K562 (cell line): ENCODE data around the gene TMEM218. TPM values are rescaled to one million over a fixed set of nuclear protein-coding genes. Genes with fewer than 3 reads are reported as not detected.

Experiments
- ATAC-seq: fragments of 200-7000 bp; cut with Tn5 transposase; 3 replicates; pipeline ENCODE4 v1.9.1; 2020; ENCODE audit warnings: moderate library complexity
- BruUV-seq: library from RNA; stranded (reverse); fragments of 400-500 nt; replicated peaks from 2 replicates; lab custom pipeline; 2021; lab: Mats Ljungman, UMichigan
- CTCF ChIA-PET: fragments of 300-600 bp; formaldehyde crosslinking; extraction: SDS; loops from one replicate; lab custom pipeline; 2021; ENCODE audit warnings: low intra/inter-chr PET ratio; lab: Yijun Ruan, JAX
- POLR2A ChIA-PET: fragments of 300-600, 350-650 bp; sonication (Branson Sonifier 250); formaldehyde crosslinking; extraction: SDS; loops from one replicate; lab custom pipeline; 2021; ENCODE audit warnings: antibody characterized with exemption, inconsistent platforms; lab: Yijun Ruan, JAX
- DNase-seq, 4 experiments: peaks; one replicate each; pipeline versions ENCODE4 v3.0.0 to v3.0.0-alpha.2; 2011 to 2018; ENCODE audit warnings: low spot score in 3 of 4, mixed read lengths in 3 of 4; ENCODE audit errors: extremely low read depth in 1 of 4
- FAIRE-seq: peaks from 2 replicates; lab custom pipeline; 2011; peaks lifted over from hg19 to GRCh38; lab: Jason Lieb, UNC
- H2AFZ ChIP-seq: 2 replicates; pipeline ENCODE4 v1.6.0; 2011; ENCODE audit warnings: low read depth, low read length, control low read depth, inconsistent platforms
- H3K27ac ChIP-seq: fragments of 200-600 bp; 3 replicates; pipeline ENCODE4 v1.8.0; 2011; ENCODE audit warnings: low read depth, mild to moderate bottlenecking, control low read depth, inconsistent platforms, low read length, moderate library complexity, mixed read lengths; ENCODE audit errors: extremely low read depth
- H3K27me3 ChIP-seq, 2 experiments: fragments of 300-600 bp in 1 of 2; 2 replicates in 1 of 2; 3 replicates in 1 of 2; pipeline versions ENCODE4 v1.6.0 to v1.8.0; 2011; ENCODE audit warnings: inconsistent platforms in 2 of 2, low read length in 2 of 2, mild to moderate bottlenecking in 1 of 2, mixed read lengths in 1 of 2, moderate library complexity in 1 of 2; ENCODE audit not compliant: control insufficient read depth in 2 of 2, insufficient read depth in 2 of 2
- H3K36me3 ChIP-seq: fragments of 300-600 bp; 3 replicates; pipeline ENCODE4 v1.8.0; 2011; ENCODE audit warnings: mild to moderate bottlenecking, low read length, inconsistent platforms; ENCODE audit not compliant: control insufficient read depth, insufficient read depth
- H3K4me1 ChIP-seq, 2 experiments: fragments of 200-600 bp in 1 of 2; replicated peaks in 1 of 2; 2 replicates in 1 of 2; 3 replicates in 1 of 2; pipeline versions ENCODE4 v1.5.1 to v1.8.0; 2011; ENCODE audit warnings: inconsistent platforms in 2 of 2, low read length in 2 of 2, mild to moderate bottlenecking in 1 of 2, mixed read lengths in 1 of 2, moderate library complexity in 1 of 2; ENCODE audit not compliant: control insufficient read depth in 2 of 2, insufficient read depth in 2 of 2
- H3K4me2 ChIP-seq: 2 replicates; pipeline ENCODE4 v1.6.1; 2011; ENCODE audit warnings: low read length, control low read depth, inconsistent platforms, mixed read lengths; ENCODE audit not compliant: insufficient read depth
- H3K4me3 ChIP-seq: fragments of 200-600 bp; sonication (generic), shearing (Covaris generic); 2 replicates; pipeline ENCODE4 v1.5.1; 2016; ENCODE audit warnings: control low read depth, inconsistent platforms
- H3K79me2 ChIP-seq: fragments of 200-600 bp; 3 replicates; pipeline ENCODE4 v1.8.0; 2011; ENCODE audit warnings: low read length, inconsistent platforms; ENCODE audit not compliant: control insufficient read depth, insufficient read depth
- H3K9ac ChIP-seq, 2 experiments: 2 replicates each; pipeline versions ENCODE4 v1.6.0 to v1.6.1; 2011; ENCODE audit warnings: low read depth in 2 of 2, low read length in 2 of 2, control low read depth in 1 of 2, inconsistent platforms in 1 of 2, mild to moderate bottlenecking in 1 of 2, mixed read lengths in 1 of 2; ENCODE audit not compliant: insufficient read depth in 1 of 2
- H3K9me1 ChIP-seq: one replicate; pipeline ENCODE4 v1.6.0; 2011; ENCODE audit warnings: inconsistent platforms, mild to moderate bottlenecking, low read length, moderate library complexity; ENCODE audit not compliant: control insufficient read depth, insufficient read depth
- H3K9me3 ChIP-seq: replicated peaks from 2 replicates; pipeline ENCODE4 v1.5.1; 2011; ENCODE audit warnings: low read depth, low read length, inconsistent platforms; ENCODE audit not compliant: control insufficient read depth, insufficient read depth
- H4K20me1 ChIP-seq: replicated peaks from 2 replicates; pipeline ENCODE4 v1.6.1; 2011; ENCODE audit warnings: low read length, inconsistent platforms, mixed read lengths; ENCODE audit not compliant: control insufficient read depth, insufficient read depth
- KDM1A ChIP-seq, 2 experiments: fragments of 450-650 bp; IDR thresholded peaks; 2 replicates each; pipeline ENCODE4 v1.6.1; 2016; ENCODE audit warnings: mild to moderate bottlenecking in 2 of 2
- NFIC ChIP-seq: fragments of 450-650 bp; IDR thresholded peaks from 2 replicates; pipeline ENCODE4 v1.6.1; 2017; ENCODE audit warnings: mild to moderate bottlenecking, inconsistent platforms
- WGBS: fragments of 100-300 bp; shearing (Covaris generic); methylation state at CpG from one replicate; pipeline ENCODE4 v1.1.6; 2016; ENCODE audit warnings: low coverage, mixed read lengths; ENCODE audit not compliant: insufficient coverage; ENCODE audit errors: missing lambda C conversion rate; 5-methylcytosine and 5-hydroxymethylcytosine counted together
- in situ Hi-C: fragments of 300-500 bp; cut with MboI; formaldehyde crosslinking; loops from 4 replicates; pipeline ENCODE4 v1.15.0; 2018; ENCODE audit warnings: inconsistent platforms, mixed read lengths
- intact Hi-C: fragments of 100-400 bp; cut with micrococcal nuclease; formaldehyde crosslinking; loops from 2 replicates; pipeline ENCODE4 v1.14.2; 2022
- polyA plus RNA-seq, 8 experiments: library from polyadenylated mRNA; depleted of rRNA in 4 of 8; stranded (reverse) in 5 of 8; unstranded in 3 of 8; fragments of >200 nt; fragmentation: Nextera tagmentation in 2 of 8; fragmentation: Illumina TruSeq in 1 of 8; extraction: Ambion mirVana in 2 of 8; extraction: Trizol in 1 of 8; gene quantifications; 2 replicates each; pipeline versions ENCODE4 v1.2.1 to v1.2.3, GENCODE V29; 2011 to 2014; ENCODE audit warnings: inconsistent platforms in 1 of 8, missing spikeins in 1 of 8
- total RNA-seq, 7 experiments: library from RNA; depleted of rRNA in 6 of 7; stranded (reverse); fragments of >200 nt in 6 of 7; fragmentation: Illumina TruSeq in 2 of 7; extraction: Trizol in 2 of 7; gene quantifications; 2 replicates each; pipeline versions ENCODE4 v1.2.1 to v1.2.3, GENCODE V29; 2011 to 2021; ENCODE audit warnings: low replicate concordance in 1 of 7
- TF ChIP-seq, protein P1 (sequence below), 2 experiments: fragments of 450-650 bp; IDR thresholded peaks; 2 replicates each; pipeline ENCODE4 v1.6.1; 2016; ENCODE audit warnings: mild to moderate bottlenecking in 2 of 2, borderline replicate concordance in 1 of 2, low read depth in 1 of 2, moderate library complexity in 1 of 2

Gene TMEM218
- total and polyA plus RNA-seq, 9 of the 15 experiments (the other 6 are each of a cell fraction or from before 2014, with no cell fraction given) = 13.4 to 32.2 (median 25.4) TPM

- WGBS = 57% methylated on average over 5 of the region's 5 CpGs
- no peak for DNase-seq
- in situ Hi-C loops (no loop called here), intact Hi-C loops (no loop called here)
- Histone ChIP-seq H3K9me1 (no peaks in the 10 kb centered on the region), H3K9ac (peak overlapping the region in 1 of 2 experiments; percentile 4; a peak in 1 of 4 replicates), H3K36me3 (no peaks in the 10 kb centered on the region), H2AFZ (no peak overlapping the region), H3K4me2 (peak overlapping the region; percentile 32; the same call in 1 of the 2 replicates)
- CTCF ChIA-PET = interaction anchor here (0.6 kb wide), 1 partner anchor 34 kb away, joined by 3 read pairs; no protein-coding TSS in a partner anchor
- BruUV-seq = no TSS peak
- TF ChIP-seq KDM1A (IDR thresholded peaks at IDR 0.05) (0 out of 4 replicates have a peak, but pooled peaks of 1 of the 2 experiments have one; percentile 16), NFIC (peak; percentile 69)
- TF ChIP-seq, protein P1, sequence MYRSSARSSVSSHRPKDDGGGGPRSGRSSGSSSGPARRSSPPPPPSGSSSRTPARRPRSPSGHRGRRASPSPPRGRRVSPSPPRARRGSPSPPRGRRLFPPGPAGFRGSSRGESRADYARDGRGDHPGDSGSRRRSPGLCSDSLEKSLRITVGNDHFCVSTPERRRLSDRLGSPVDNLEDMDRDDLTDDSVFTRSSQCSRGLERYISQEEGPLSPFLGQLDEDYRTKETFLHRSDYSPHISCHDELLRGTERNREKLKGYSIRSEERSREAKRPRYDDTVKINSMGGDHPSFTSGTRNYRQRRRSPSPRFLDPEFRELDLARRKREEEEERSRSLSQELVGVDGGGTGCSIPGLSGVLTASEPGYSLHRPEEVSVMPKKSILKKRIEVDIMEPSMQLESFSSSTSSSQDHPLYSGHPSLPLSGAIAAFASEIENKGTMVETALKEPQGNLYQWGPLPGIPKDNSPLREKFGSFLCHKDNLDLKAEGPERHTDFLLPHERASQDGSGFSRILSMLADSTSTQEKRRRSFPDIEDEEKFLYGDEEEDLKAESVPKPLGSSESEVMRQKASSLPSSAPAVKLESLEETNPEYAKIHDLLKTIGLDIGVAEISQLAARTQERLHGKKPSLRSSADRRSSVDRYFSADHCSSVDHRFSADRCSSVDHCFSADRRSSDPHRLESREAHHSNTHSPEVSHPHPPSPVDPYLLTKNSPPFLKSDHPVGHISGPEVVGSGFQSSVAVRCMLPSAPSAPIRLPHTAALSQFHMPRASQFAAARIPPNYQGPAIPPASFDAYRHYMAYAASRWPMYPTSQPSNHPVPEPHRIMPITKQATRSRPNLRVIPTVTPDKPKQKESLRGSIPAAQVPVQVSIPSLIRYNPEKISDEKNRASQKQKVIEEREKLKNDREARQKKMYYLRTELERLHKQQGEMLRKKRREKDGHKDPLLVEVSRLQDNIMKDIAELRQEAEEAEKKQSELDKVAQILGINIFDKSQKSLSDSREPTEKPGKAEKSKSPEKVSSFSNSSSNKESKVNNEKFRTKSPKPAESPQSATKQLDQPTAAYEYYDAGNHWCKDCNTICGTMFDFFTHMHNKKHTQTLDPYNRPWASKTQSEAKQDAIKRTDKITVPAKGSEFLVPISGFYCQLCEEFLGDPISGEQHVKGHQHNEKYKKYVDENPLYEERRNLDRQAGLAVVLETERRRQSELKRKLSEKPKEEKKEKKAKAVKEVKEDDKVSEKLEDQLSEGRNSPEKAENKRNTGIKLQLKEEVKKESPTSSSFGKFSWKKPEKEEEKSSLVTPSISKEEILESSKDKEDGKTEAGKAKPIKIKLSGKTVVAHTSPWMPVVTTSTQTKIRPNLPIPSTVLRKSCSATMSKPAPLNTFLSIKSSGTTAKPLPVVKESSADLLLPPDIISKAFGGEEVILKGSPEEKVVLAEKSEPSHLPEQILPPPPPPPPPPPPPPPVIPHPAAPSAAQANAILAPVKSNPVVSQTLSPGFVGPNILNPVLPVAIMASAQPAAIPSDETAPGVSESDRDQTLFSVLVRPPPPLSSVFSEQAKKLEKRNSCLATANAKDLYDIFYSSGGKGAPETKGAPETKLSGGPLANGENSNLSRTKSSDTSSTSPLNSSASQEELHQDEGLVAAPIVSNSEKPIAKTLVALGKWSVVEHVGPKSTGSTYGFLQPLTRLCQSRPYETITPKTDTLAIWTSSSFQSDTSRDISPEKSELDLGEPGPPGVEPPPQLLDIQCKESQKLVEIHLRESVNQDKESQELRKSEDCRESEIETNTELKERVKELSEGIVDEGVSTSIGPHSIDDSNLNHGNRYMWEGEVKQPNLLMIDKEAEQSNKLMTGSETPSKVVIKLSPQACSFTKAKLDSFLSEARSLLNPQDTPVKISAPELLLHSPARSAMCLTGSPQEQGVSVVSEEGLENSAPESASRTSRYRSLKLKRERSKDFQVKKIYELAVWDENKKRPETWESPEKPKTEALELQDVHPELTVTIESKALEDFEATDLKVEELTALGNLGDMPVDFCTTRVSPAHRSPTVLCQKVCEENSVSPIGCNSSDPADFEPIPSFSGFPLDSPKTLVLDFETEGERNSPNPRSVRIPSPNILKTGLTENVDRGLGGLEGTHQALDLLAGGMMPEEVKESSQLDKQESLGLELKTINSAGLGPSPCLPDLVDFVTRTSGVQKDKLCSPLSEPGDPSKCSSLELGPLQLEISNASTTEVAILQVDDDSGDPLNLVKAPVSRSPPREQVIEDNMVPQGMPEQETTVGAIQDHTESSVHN (IDR thresholded peaks at IDR 0.05; ENCODE audit: borderline replicate concordance in 1 of 2, low read depth in 1 of 2) = no peak
- TF ChIP-seq, all 486 proteins: peak for 2
- Histone ChIP-seq H4K20me1 (no peaks in the 10 kb centered on the region), H3K9me3 (no peaks in the 10 kb centered on the region), H3K4me1 (peaks cover 6 to 11% of the 10 kb centered on the region in 2 experiments; a peak in 3 of 5 replicates), H3K4me3 (no peak overlapping the region), H3K79me2 (no peaks in the 10 kb centered on the region), H3K27me3 (no peaks in the 10 kb centered on the region), H3K27ac (no peak overlapping the region)
- ATAC-seq = no peak
- no peak for FAIRE-seq
- POLR2A ChIA-PET = interaction anchor here (1.2 kb wide), 1 partner anchor 12 kb away, joined by 4 read pairs; no protein-coding TSS in a partner anchor
These were observed 54.3 kb downstream of the TMEM218 start for GRCh38 chr11:125056931-125057692.
